Fibroblast of mammary gland (primary cell): Measurements from ENCODE around the gene FBLN1.

Source experiments
- DNase-seq: peaks from one replicate; pipeline ENCODE4 v3.0.0-alpha.2; 2010; ENCODE audit warnings: low read depth
- H3K4me3 ChIP-seq: 2 replicates; pipeline ENCODE4 v1.5.1; 2011; ENCODE audit warnings: low read depth, mild to moderate bottlenecking, low read length, moderate library complexity; ENCODE audit not compliant: control insufficient read depth
- TF ChIP-seq, protein P1 (sequence below): conservative IDR thresholded peaks from 2 replicates; pipeline ENCODE4 v1.5.1; 2011; ENCODE audit warnings: low read depth, low read length, inconsistent platforms; ENCODE audit not compliant: control insufficient read depth, insufficient read depth

FBLN1 gene

GRCh38 chr22:45577746-45578523 is 75.3 kb downstream of the FBLN1 start:
- H3K4me3 ChIP-seq, result no peak overlapping the region
- TF ChIP-seq, protein P1, sequence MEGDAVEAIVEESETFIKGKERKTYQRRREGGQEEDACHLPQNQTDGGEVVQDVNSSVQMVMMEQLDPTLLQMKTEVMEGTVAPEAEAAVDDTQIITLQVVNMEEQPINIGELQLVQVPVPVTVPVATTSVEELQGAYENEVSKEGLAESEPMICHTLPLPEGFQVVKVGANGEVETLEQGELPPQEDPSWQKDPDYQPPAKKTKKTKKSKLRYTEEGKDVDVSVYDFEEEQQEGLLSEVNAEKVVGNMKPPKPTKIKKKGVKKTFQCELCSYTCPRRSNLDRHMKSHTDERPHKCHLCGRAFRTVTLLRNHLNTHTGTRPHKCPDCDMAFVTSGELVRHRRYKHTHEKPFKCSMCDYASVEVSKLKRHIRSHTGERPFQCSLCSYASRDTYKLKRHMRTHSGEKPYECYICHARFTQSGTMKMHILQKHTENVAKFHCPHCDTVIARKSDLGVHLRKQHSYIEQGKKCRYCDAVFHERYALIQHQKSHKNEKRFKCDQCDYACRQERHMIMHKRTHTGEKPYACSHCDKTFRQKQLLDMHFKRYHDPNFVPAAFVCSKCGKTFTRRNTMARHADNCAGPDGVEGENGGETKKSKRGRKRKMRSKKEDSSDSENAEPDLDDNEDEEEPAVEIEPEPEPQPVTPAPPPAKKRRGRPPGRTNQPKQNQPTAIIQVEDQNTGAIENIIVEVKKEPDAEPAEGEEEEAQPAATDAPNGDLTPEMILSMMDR, result peak; percentile 91
- peak; percentile 84 for DNase-seq

GRCh38 chr22:45578524-45579147 is 76.0 kb downstream of the FBLN1 start:
- H3K4me3 ChIP-seq, result no peak overlapping the region
- TF ChIP-seq, protein P1, result no peak
- no peak for DNase-seq

GRCh38 chr22:45579306-45579705 is 76.6 kb downstream of the FBLN1 start:
- no peak for DNase-seq
- TF ChIP-seq, protein P1, result no peak
- H3K4me3 ChIP-seq, result no peak overlapping the region

DNA sequence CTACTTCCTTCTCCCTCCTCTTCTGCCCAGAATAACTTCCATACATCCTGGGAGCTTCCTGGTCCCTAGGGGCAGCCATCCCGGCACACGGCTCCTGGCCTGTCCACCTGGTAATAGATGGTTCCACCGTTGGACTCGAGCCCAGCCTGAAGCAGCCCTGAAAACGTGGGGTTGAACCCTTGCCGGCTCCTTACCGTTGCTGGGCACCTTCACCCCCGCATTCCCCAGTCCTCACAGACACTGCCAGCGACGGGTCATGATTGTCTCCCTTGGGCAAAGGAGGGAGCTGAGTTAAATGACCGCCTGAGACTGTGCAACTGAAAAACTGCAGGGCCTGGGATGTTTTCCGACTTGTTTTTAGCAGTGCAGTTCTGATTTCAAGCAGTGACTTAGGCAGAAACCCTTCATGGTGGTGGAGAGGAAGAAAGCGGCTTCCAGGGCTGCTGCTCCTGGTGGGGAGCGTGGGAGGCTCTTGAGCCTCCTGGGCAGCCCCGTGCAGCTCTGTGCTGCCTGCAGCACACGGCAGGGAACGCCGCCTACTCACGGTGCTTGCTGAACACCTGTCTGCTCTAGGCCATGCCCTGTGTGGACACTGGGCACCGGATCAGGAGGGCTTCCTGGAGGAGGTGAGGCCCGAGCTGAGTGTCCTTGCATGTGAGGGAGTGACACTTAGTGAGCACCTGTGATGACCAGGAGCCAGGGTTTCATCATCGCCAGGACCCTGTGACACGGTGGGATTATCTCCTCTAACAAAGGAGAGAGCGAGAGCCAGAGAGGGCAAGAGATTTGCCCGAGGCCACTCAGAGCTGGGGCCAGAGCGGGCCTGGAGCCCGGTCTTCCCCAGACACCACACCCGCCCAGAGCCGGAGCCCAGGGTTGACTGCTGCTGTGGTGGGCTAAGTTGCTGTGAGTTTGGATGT is 77.4 kb downstream of the FBLN1 start:
- TF ChIP-seq, protein P1, result no peak
- H3K4me3 ChIP-seq, result no peak overlapping the region
- no peak for DNase-seq

DNA sequence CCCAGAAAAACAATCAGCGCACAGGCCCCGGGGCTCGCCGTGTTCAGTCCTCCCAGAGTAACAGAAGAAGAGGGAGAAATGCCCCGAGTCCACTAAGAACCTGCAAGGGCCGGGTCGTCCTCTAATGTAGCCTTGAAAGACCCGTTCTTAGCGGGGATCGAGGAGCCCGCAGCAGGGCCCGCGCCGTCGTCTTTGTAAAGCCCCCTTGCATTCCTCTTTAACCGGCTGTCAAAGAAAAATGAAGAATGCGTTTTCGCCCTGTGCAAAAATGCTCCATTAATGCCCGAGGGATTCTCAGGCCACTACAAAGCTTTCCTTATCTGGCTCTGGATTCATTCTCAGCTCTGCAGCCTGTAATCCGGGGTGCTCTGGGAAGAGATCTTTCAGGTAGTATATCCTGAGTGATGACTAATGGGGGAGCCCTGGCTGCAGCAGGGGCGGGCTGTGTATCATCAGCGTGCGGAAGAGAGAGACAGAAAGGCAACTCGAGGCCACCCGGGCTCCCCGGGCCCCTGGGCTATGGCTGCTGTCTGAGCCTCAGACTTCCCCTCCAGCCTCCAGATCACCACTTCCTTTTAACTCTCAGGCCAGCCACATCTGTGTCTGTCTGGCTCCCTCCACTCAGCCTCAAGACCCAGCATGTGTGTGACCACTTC is 78.2 kb downstream of the FBLN1 start:
- H3K4me3 ChIP-seq, result no peak overlapping the region
- DNase-seq, result no peak
- TF ChIP-seq, protein P1, result no peak

DNA sequence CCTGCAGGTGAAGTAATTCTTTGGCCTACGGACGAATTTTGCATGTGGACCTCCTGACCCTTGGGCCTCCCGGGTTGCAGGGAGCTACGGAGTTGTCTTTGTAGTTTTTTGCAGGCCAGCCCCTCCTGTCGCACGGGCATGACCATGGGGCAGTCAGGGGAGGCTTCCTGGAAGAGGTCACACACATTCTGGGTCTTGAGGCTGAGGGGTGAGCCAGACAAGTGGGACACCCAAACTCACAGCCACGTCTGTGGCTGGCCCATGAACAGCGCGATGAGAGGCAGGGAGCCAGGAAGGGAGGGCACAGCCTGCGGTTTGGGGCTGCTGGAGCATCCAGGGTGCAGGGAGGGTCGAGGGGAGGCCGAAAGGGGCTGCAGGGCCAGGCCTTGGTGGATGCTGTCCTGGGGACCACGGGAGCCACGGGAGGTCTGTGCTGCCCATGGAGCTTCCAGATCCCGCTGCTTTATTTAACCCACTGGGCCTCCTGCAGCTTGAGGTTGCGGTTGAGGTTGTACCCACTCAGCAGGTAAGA is 78.9 kb downstream of the FBLN1 start:
- TF ChIP-seq, protein P1, result no peak
- no peak for DNase-seq
- no peak overlapping the region for H3K4me3 ChIP-seq
